Karpas-422 (cell line): ENCODE data around the gene IPCEF1. TPM values are rescaled to one million over a fixed set of nuclear protein-coding genes. Genes with fewer than 3 reads are reported as not detected.

Experiments
- DNase-seq: peaks from one replicate; pipeline ENCODE4 v3.0.0-alpha.2; 2015
- H2AFZ ChIP-seq: fragments of 200-600 bp; sonication (generic); 2 replicates; pipeline ENCODE4 v1.6.1; 2014; ENCODE audit warnings: antibody characterized with exemption, low read length, mixed read lengths
- H3K27ac ChIP-seq: fragments of 200-600 bp; sonication (generic); 2 replicates; pipeline ENCODE4 v1.5.1; 2014; ENCODE audit warnings: mild to moderate bottlenecking, low read length, moderate library complexity
- H3K27me3 ChIP-seq: fragments of 200-600 bp; sonication (generic); 2 replicates; pipeline ENCODE4 v1.6.1; 2014; ENCODE audit warnings: low read length, mixed read lengths
- H3K36me3 ChIP-seq: fragments of 200-600 bp; sonication (generic); 2 replicates; pipeline ENCODE4 v1.6.1; 2014; ENCODE audit warnings: low read length, mixed read lengths; ENCODE audit not compliant: insufficient read depth
- H3K4me1 ChIP-seq: fragments of 200-600 bp; sonication (generic); 2 replicates; pipeline ENCODE4 v1.6.1; 2014; ENCODE audit warnings: mild to moderate bottlenecking, low read length, mixed read lengths
- H3K4me2 ChIP-seq: fragments of 200-600 bp; sonication (generic); 2 replicates; pipeline ENCODE4 v1.6.1; 2014; ENCODE audit warnings: low read length, low read depth, mild to moderate bottlenecking; ENCODE audit not compliant: poor library complexity, severe bottlenecking
- H3K4me3 ChIP-seq: fragments of 200-600 bp; sonication (generic); 2 replicates; pipeline ENCODE4 v1.5.1; 2014; ENCODE audit warnings: mild to moderate bottlenecking, antibody characterized with exemption, low read length, mixed read lengths
- H3K79me2 ChIP-seq: fragments of 200-600 bp; sonication (generic); 2 replicates; pipeline ENCODE4 v1.6.1; 2014; ENCODE audit warnings: mild to moderate bottlenecking, low read length, mixed read lengths
- H3K9ac ChIP-seq: fragments of 200-600 bp; sonication (generic); 2 replicates; pipeline ENCODE4 v1.6.0; 2014; ENCODE audit warnings: low read length
- H3K9me2 ChIP-seq: fragments of 200-600 bp; sonication (generic), shearing (Covaris generic); replicated peaks from 2 replicates; pipeline ENCODE4 v1.6.0; 2014; ENCODE audit warnings: mild to moderate bottlenecking, low read length, moderate library complexity; ENCODE audit not compliant: insufficient read depth
- H3K9me3 ChIP-seq: fragments of 300-700, 200-600 bp; sonication (generic); 2 replicates; pipeline ENCODE4 v1.6.1; 2014; ENCODE audit warnings: low read length, mixed read lengths
- H4K20me1 ChIP-seq: fragments of 200-600 bp; sonication (generic); 2 replicates; pipeline ENCODE4 v1.6.1; 2014; ENCODE audit warnings: mild to moderate bottlenecking, antibody characterized with exemption, low read length, low read depth; ENCODE audit not compliant: insufficient read depth
- total RNA-seq: library from RNA; depleted of rRNA; stranded (reverse); fragments of >200 nt; shearing (Covaris generic); gene quantifications from 2 replicates; pipeline ENCODE4 v1.2.3, GENCODE V29; 2014; ENCODE audit warnings: low replicate concordance

The IPCEF1 gene
- total RNA-seq, 1 experiment from 2014 or later, result not detected

GRCh38 chr6:154138793-154139192, 217.8 kb downstream of the IPCEF1 start:
- Histone ChIP-seq H3K36me3 (no peaks in the 10 kb centered on the region), H3K27ac (no peak overlapping the region), H2AFZ (no peak overlapping the region), H3K4me3 (no peak overlapping the region), H4K20me1 (no peaks in the 10 kb centered on the region), H3K79me2 (no peaks in the 10 kb centered on the region), H3K4me1 (no peaks in the 10 kb centered on the region), H3K9me3 (no peaks in the 10 kb centered on the region), H3K9ac (no peak overlapping the region), H3K4me2 (no peak overlapping the region), H3K9me2 (no peaks in the 10 kb centered on the region), H3K27me3 (no peaks in the 10 kb centered on the region)
- no peak for DNase-seq

GRCh38 chr6:154134471-154135147, 222.0 kb downstream of the IPCEF1 start:
- H3K9me2 ChIP-seq, result no peaks in the 10 kb centered on the region
- H3K4me1 ChIP-seq, result no peaks in the 10 kb centered on the region
- no peak for DNase-seq
- H3K79me2 ChIP-seq, result no peaks in the 10 kb centered on the region
- no peak overlapping the region for H3K4me3 ChIP-seq
- no peak overlapping the region for H3K4me2 ChIP-seq
- H3K9me3 ChIP-seq, result no peaks in the 10 kb centered on the region
- H3K9ac ChIP-seq, result no peak overlapping the region
- no peak overlapping the region for H2AFZ ChIP-seq
- no peaks in the 10 kb centered on the region for H3K36me3 ChIP-seq
- H3K27me3 ChIP-seq, result no peaks in the 10 kb centered on the region
- no peaks in the 10 kb centered on the region for H4K20me1 ChIP-seq
- H3K27ac ChIP-seq, result no peak overlapping the region

GRCh38 chr6:154127657-154128056, 228.9 kb downstream of the IPCEF1 start:
- Histone ChIP-seq H3K9me3 (no peaks in the 10 kb centered on the region), H3K9ac (no peak overlapping the region), H3K4me2 (no peak overlapping the region), H3K79me2 (no peaks in the 10 kb centered on the region), H3K9me2 (no peaks in the 10 kb centered on the region), H3K4me1 (no peaks in the 10 kb centered on the region), H2AFZ (no peak overlapping the region), H3K27ac (no peak overlapping the region), H3K27me3 (no peaks in the 10 kb centered on the region), H3K36me3 (no peaks in the 10 kb centered on the region), H3K4me3 (no peak overlapping the region), H4K20me1 (no peaks in the 10 kb centered on the region)
- no peak for DNase-seq

- H3K9ac ChIP-seq, result no peak overlapping the region
- H3K79me2 ChIP-seq, result no peaks in the 10 kb centered on the region
- no peaks in the 10 kb centered on the region for H3K9me2 ChIP-seq
- H3K36me3 ChIP-seq, result no peaks in the 10 kb centered on the region
- no peaks in the 10 kb centered on the region for H3K9me3 ChIP-seq
- H2AFZ ChIP-seq, result no peak overlapping the region
- no peak for DNase-seq
- H3K27ac ChIP-seq, result no peak overlapping the region
- H4K20me1 ChIP-seq, result no peaks in the 10 kb centered on the region
- no peaks in the 10 kb centered on the region for H3K27me3 ChIP-seq
- H3K4me1 ChIP-seq, result no peaks in the 10 kb centered on the region
- no peak overlapping the region for H3K4me2 ChIP-seq
- no peak overlapping the region for H3K4me3 ChIP-seq
Measured at GRCh38 chr6:154125421-154125820, 231.2 kb downstream of the IPCEF1 start.

GRCh38 chr6:154123155-154123956, 233.2 kb downstream of the IPCEF1 start:
- Histone ChIP-seq H3K27me3 (no peaks in the 10 kb centered on the region), H3K9ac (no peak overlapping the region), H3K4me3 (no peak overlapping the region), H3K4me1 (no peaks in the 10 kb centered on the region), H3K79me2 (no peaks in the 10 kb centered on the region), H3K36me3 (no peaks in the 10 kb centered on the region), H2AFZ (no peak overlapping the region), H3K27ac (no peak overlapping the region), H3K9me2 (no peaks in the 10 kb centered on the region), H3K9me3 (no peaks in the 10 kb centered on the region), H3K4me2 (no peak overlapping the region), H4K20me1 (no peaks in the 10 kb centered on the region)
- DNase-seq, result no peak

GRCh38 chr6:154122195-154122925, 234.2 kb downstream of the IPCEF1 start:
- Histone ChIP-seq H2AFZ (no peak overlapping the region), H3K4me3 (no peak overlapping the region), H3K9ac (no peak overlapping the region), H3K27ac (no peak overlapping the region), H3K36me3 (no peaks in the 10 kb centered on the region), H3K9me2 (no peaks in the 10 kb centered on the region), H3K27me3 (no peaks in the 10 kb centered on the region), H3K9me3 (no peaks in the 10 kb centered on the region), H3K4me1 (no peaks in the 10 kb centered on the region), H4K20me1 (no peaks in the 10 kb centered on the region), H3K79me2 (no peaks in the 10 kb centered on the region), H3K4me2 (no peak overlapping the region)
- no peak for DNase-seq

GRCh38 chr6:154117485-154117884, 239.1 kb downstream of the IPCEF1 start:
- Histone ChIP-seq H2AFZ (no peak overlapping the region), H3K36me3 (no peaks in the 10 kb centered on the region), H3K4me3 (no peak overlapping the region), H3K27me3 (no peaks in the 10 kb centered on the region), H3K9me3 (no peaks in the 10 kb centered on the region), H3K79me2 (no peaks in the 10 kb centered on the region), H3K9me2 (no peaks in the 10 kb centered on the region), H3K4me2 (no peak overlapping the region), H3K9ac (no peak overlapping the region), H4K20me1 (no peaks in the 10 kb centered on the region), H3K4me1 (no peaks in the 10 kb centered on the region), H3K27ac (no peak overlapping the region)
- no peak for DNase-seq

GRCh38 chr6:154113392-154113791, 243.2 kb downstream of the IPCEF1 start:
- Histone ChIP-seq H3K79me2 (no peaks in the 10 kb centered on the region), H3K27me3 (no peaks in the 10 kb centered on the region), H2AFZ (no peak overlapping the region), H3K4me2 (no peak overlapping the region), H3K4me1 (no peaks in the 10 kb centered on the region), H3K4me3 (no peak overlapping the region), H4K20me1 (no peaks in the 10 kb centered on the region), H3K9ac (no peak overlapping the region), H3K9me3 (no peaks in the 10 kb centered on the region), H3K9me2 (no peaks in the 10 kb centered on the region), H3K27ac (no peak overlapping the region), H3K36me3 (no peaks in the 10 kb centered on the region)
- no peak for DNase-seq
